OCI-LY1 (cell line): ENCODE measurements around the gene LRP2BP.
"Not testable (repeated sequence)": the region's sequence is repeated elsewhere in the genome, so short reads cannot be mapped to it uniquely, and the experiment has no call there.

Source experiments
- H2AFZ ChIP-seq: fragments of 200-600 bp; sonication (generic), shearing (Covaris generic); 2 replicates; pipeline ENCODE4 v1.6.0; 2014; ENCODE audit warnings: antibody characterized with exemption, mild to moderate bottlenecking, low read length
- H3F3A ChIP-seq: fragments of 200-600 bp; sonication (generic), shearing (Covaris generic); 2 replicates; pipeline ENCODE4 v1.6.0; 2014; ENCODE audit warnings: mild to moderate bottlenecking, antibody characterized with exemption, low read length, moderate library complexity; ENCODE audit not compliant: insufficient read depth
- H3K27ac ChIP-seq: fragments of 200-600 bp; sonication (generic); 2 replicates; pipeline ENCODE4 v1.5.1; 2014; ENCODE audit warnings: low read length, mixed run types, mild to moderate bottlenecking, low read depth; ENCODE audit not compliant: poor library complexity, severe bottlenecking
- H3K27me3 ChIP-seq: fragments of 200-600 bp; sonication (generic); 2 replicates; pipeline ENCODE4 v1.6.0; 2014; ENCODE audit warnings: antibody characterized with exemption, mild to moderate bottlenecking, low read length, moderate library complexity; ENCODE audit not compliant: insufficient read depth
- H3K36me3 ChIP-seq: fragments of 200-600 bp; sonication (generic); 2 replicates; pipeline ENCODE4 v1.6.1; 2014; ENCODE audit warnings: mild to moderate bottlenecking, antibody characterized with exemption, low read length, moderate library complexity, mixed read lengths; ENCODE audit not compliant: insufficient read depth
- H3K4me1 ChIP-seq: fragments of 200-600 bp; sonication (generic); 2 replicates; pipeline ENCODE4 v1.5.1; 2014; ENCODE audit warnings: mild to moderate bottlenecking, low read length, moderate library complexity; ENCODE audit not compliant: insufficient read depth, severe bottlenecking
- H3K4me2 ChIP-seq: fragments of 200-600 bp; sonication (generic), shearing (Covaris generic); 2 replicates; pipeline ENCODE4 v1.6.1; 2014; ENCODE audit warnings: low read length
- H3K4me3 ChIP-seq: fragments of 200-600 bp; sonication (generic); 2 replicates; pipeline ENCODE4 v1.5.1; 2014; ENCODE audit warnings: low read length, low read depth, mild to moderate bottlenecking, mixed read lengths; ENCODE audit not compliant: poor library complexity, severe bottlenecking
- H3K79me2 ChIP-seq: fragments of 200-600 bp; shearing (Covaris generic); 2 replicates; pipeline ENCODE4 v1.6.1; 2016; ENCODE audit warnings: mixed run types, low read length, mixed read lengths; ENCODE audit not compliant: insufficient read depth
- H3K9ac ChIP-seq: fragments of 200-600 bp; sonication (generic), shearing (Covaris generic); 2 replicates; pipeline ENCODE4 v1.6.1; 2014; ENCODE audit warnings: mild to moderate bottlenecking, low read length, mixed read lengths
- H3K9me2 ChIP-seq: fragments of 200-600 bp; sonication (generic), shearing (Covaris generic); 2 replicates; pipeline ENCODE4 v1.6.1; 2014; ENCODE audit warnings: low read depth, mild to moderate bottlenecking, low read length, mixed read lengths
- H3K9me3 ChIP-seq: fragments of 200-600 bp; shearing (Covaris generic); 2 replicates; pipeline ENCODE4 v1.6.1; 2014; ENCODE audit warnings: low read length, mixed read lengths
- H4K20me1 ChIP-seq: fragments of 200-600 bp; sonication (generic), shearing (Covaris generic); 2 replicates; pipeline ENCODE4 v1.6.0; 2016; ENCODE audit warnings: mild to moderate bottlenecking, low read length; ENCODE audit not compliant: insufficient read depth
- EZH2 ChIP-seq: fragments of 200-600 bp; sonication (generic), shearing (Covaris generic); IDR thresholded peaks from 2 replicates; pipeline ENCODE4 v1.8.0; 2017; ENCODE audit warnings: borderline replicate concordance, mixed run types, mild to moderate bottlenecking, antibody characterized with exemption, low read length, moderate library complexity, mixed read lengths
- TF ChIP-seq, protein P1 (sequence below): fragments of 200-600 bp; sonication (generic), shearing (Covaris generic); IDR thresholded peaks from 2 replicates; pipeline ENCODE4 v1.5.1; 2017; ENCODE audit warnings: mild to moderate bottlenecking, antibody characterized with exemption, low read length, moderate library complexity, mixed read lengths

Gene LRP2BP

DNA sequence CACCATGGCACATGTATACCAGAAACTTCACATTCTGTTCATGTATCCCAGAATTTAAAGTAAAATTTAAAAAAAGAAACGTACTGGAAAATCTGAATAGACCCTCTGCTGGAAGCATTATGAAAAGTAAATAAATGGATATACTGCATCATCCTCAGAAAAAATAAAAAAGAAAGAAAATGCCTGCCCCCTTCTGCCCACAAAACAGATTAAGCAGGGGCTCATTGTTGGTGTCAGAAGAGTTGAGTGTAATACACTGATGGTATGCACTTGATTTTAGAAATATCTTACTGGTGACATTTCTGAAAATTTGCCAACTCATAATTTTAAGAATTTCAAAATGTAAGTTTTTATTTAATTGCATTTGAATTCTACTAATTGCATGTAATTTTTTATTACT is 77.8 kb downstream of the LRP2BP start:
- peaks cover 79% of the 10 kb centered on the region for H3K36me3 ChIP-seq
- H3K27ac ChIP-seq: no peak overlapping the region
- no peaks in the 10 kb centered on the region for H3K79me2 ChIP-seq
- H3K27me3 ChIP-seq: no peaks in the 10 kb centered on the region
- no peaks in the 10 kb centered on the region for H3F3A ChIP-seq
- H4K20me1 ChIP-seq: no peaks in the 10 kb centered on the region
- no peaks in the 10 kb centered on the region for H3K4me1 ChIP-seq
- no peaks in the 10 kb centered on the region for H3K9me2 ChIP-seq
- H3K9ac ChIP-seq: no peak overlapping the region
- TF ChIP-seq, protein P1, sequence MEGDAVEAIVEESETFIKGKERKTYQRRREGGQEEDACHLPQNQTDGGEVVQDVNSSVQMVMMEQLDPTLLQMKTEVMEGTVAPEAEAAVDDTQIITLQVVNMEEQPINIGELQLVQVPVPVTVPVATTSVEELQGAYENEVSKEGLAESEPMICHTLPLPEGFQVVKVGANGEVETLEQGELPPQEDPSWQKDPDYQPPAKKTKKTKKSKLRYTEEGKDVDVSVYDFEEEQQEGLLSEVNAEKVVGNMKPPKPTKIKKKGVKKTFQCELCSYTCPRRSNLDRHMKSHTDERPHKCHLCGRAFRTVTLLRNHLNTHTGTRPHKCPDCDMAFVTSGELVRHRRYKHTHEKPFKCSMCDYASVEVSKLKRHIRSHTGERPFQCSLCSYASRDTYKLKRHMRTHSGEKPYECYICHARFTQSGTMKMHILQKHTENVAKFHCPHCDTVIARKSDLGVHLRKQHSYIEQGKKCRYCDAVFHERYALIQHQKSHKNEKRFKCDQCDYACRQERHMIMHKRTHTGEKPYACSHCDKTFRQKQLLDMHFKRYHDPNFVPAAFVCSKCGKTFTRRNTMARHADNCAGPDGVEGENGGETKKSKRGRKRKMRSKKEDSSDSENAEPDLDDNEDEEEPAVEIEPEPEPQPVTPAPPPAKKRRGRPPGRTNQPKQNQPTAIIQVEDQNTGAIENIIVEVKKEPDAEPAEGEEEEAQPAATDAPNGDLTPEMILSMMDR: no peak
- TF ChIP-seq EZH2: no peak
- H3K4me2 ChIP-seq: no peak overlapping the region
- H3K4me3 ChIP-seq: no peak overlapping the region
- H3K9me3 ChIP-seq: no peaks in the 10 kb centered on the region
- no peak overlapping the region for H2AFZ ChIP-seq

DNA sequence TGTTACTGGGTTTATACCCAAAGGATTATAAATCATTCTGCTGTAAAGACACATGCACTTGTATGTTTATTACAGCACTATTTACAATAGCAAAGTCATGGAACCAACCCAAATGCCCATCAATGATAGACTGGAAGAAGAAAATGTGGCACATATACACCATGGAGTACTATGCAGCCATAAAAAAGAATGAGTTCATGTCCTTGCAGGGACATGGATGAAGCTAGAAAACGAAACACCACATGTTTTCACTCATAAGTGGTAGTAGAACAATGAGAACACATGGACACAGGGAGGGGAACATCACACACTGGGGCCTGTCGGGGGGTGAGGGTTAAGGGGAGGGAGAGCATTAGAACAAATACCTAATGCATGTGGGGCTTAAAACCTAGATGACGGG is 78.3 kb downstream of the LRP2BP start:
- not testable (repeated sequence) for H3K4me1 ChIP-seq, H3K9ac ChIP-seq, H3K4me2 ChIP-seq, H3K79me2 ChIP-seq, H4K20me1 ChIP-seq, H3K4me3 ChIP-seq, H3K9me3 ChIP-seq, H3K27me3 ChIP-seq, H3F3A ChIP-seq, H3K9me2 ChIP-seq, H3K27ac ChIP-seq, H2AFZ ChIP-seq
- peaks cover 79% of the 10 kb centered on the region for H3K36me3 ChIP-seq
